ENCODE results near the gene ELF3.

The ELF3 gene

GRCh38 chr1:202009326-202010179 is 834 bp upstream of the ELF3 start:
- H3K4me3 ChIP-seq (ENCODE audit: low read depth, low read length) = no peak overlapping the region
- peak; percentile 73 for TF ChIP-seq CTCF (IDR thresholded peaks at IDR 0.05; ENCODE audit: borderline replicate concordance, insufficient read depth, low read depth, low read length)

- TF ChIP-seq CTCF (IDR thresholded peaks at IDR 0.05; ENCODE audit: borderline replicate concordance, insufficient read depth, low read depth, low read length) = no peak
Observed at GRCh38 chr1:202011994-202012393, 1.6 kb downstream of the ELF3 start.

GRCh38 chr1:202012544-202013478 is 2.4 kb downstream of the ELF3 start:
- TF ChIP-seq CTCF (IDR thresholded peaks at IDR 0.05; ENCODE audit: borderline replicate concordance, insufficient read depth, low read depth, low read length) = no peak
- H3K4me3 ChIP-seq (ENCODE audit: low read depth, low read length) = no peak overlapping the region

More at GRCh38 chr1:202011994-202012393, 1.6 kb downstream of the ELF3 start:
- no peak overlapping the region for H3K4me3 ChIP-seq (ENCODE audit: low read depth, low read length)

GRCh38 chr1:202013603-202014002 is 3.2 kb downstream of the ELF3 start:
- no peak for TF ChIP-seq CTCF (IDR thresholded peaks at IDR 0.05; ENCODE audit: borderline replicate concordance, insufficient read depth, low read depth, low read length)
- no peak overlapping the region for H3K4me3 ChIP-seq (ENCODE audit: low read depth, low read length)

- no peak overlapping the region for H3K4me3 ChIP-seq (ENCODE audit: low read depth, low read length)
- TF ChIP-seq CTCF (IDR thresholded peaks at IDR 0.05; ENCODE audit: borderline replicate concordance, insufficient read depth, low read depth, low read length) = no peak
Observed at GRCh38 chr1:202014060-202014459, 3.7 kb downstream of the ELF3 start.

- no peak for TF ChIP-seq CTCF (IDR thresholded peaks at IDR 0.05; ENCODE audit: borderline replicate concordance, insufficient read depth, low read depth, low read length)
- H3K4me3 ChIP-seq (ENCODE audit: low read depth, low read length) = no peak overlapping the region
Observed at GRCh38 chr1:202014915-202015661, 4.7 kb downstream of the ELF3 start.
